ENCODE results near the gene ATAD3C.
"Not testable (repeated sequence)": the region's sequence is repeated elsewhere in the genome, so short reads cannot be mapped to it uniquely, and the experiment has no call there.

ATAD3C gene

GRCh38 chr1:1454286-1455056 is 5.0 kb downstream of the ATAD3C start:
- H3K4me1 Mint-ChIP-seq (ENCODE audit: low read depth in 2 of 2); H3K27ac Mint-ChIP-seq; H3K9me3 Mint-ChIP-seq; H3K4me3 Mint-ChIP-seq; DNase-seq; ATAC-seq (replicated peaks); H3K36me3 Mint-ChIP-seq (ENCODE audit: insufficient read depth): not testable (repeated sequence)
- peaks cover 0 to 11% of the 10 kb centered on the region in 2 donors for H3K27me3 Mint-ChIP-seq

- peaks cover 0 to 4% of the 10 kb centered on the region in 2 donors for H3K27me3 Mint-ChIP-seq
- DNase-seq (no peak), ATAC-seq (replicated peaks) (no peak)
- H3K9me3 Mint-ChIP-seq, result no peaks in the 10 kb centered on the region
- H3K4me1 Mint-ChIP-seq (ENCODE audit: low read depth in 2 of 2), result no peaks in the 10 kb centered on the region
- H3K4me3 Mint-ChIP-seq, result no peak overlapping the region
- no peak overlapping the region for H3K27ac Mint-ChIP-seq
- H3K36me3 Mint-ChIP-seq (ENCODE audit: insufficient read depth), result no peaks in the 10 kb centered on the region
Measured at GRCh38 chr1:1455366-1455884, 5.9 kb downstream of the ATAD3C start.

GRCh38 chr1:1455934-1456333 is 6.4 kb downstream of the ATAD3C start:
- not testable (repeated sequence) for H3K9me3 Mint-ChIP-seq; H3K4me1 Mint-ChIP-seq (ENCODE audit: low read depth in 2 of 2); H3K27ac Mint-ChIP-seq; H3K27me3 Mint-ChIP-seq; H3K4me3 Mint-ChIP-seq; H3K36me3 Mint-ChIP-seq (ENCODE audit: insufficient read depth); ATAC-seq (replicated peaks); DNase-seq

- DNase-seq; H3K36me3 Mint-ChIP-seq (ENCODE audit: insufficient read depth); H3K4me1 Mint-ChIP-seq (ENCODE audit: low read depth in 2 of 2); ATAC-seq (replicated peaks); H3K9me3 Mint-ChIP-seq; H3K27ac Mint-ChIP-seq; H3K4me3 Mint-ChIP-seq; H3K27me3 Mint-ChIP-seq: not testable (repeated sequence)
Measured at GRCh38 chr1:1456683-1457255, 7.3 kb downstream of the ATAD3C start.

- not testable (repeated sequence) for H3K27me3 Mint-ChIP-seq; ATAC-seq (replicated peaks); H3K4me1 Mint-ChIP-seq (ENCODE audit: low read depth in 2 of 2); H3K36me3 Mint-ChIP-seq (ENCODE audit: insufficient read depth); DNase-seq; H3K4me3 Mint-ChIP-seq; H3K9me3 Mint-ChIP-seq; H3K27ac Mint-ChIP-seq
Measured at GRCh38 chr1:1459156-1459555, 9.7 kb downstream of the ATAD3C start.

GRCh38 chr1:1459711-1460110 is 10.2 kb downstream of the ATAD3C start:
- ATAC-seq (replicated peaks); H3K4me1 Mint-ChIP-seq (ENCODE audit: low read depth in 2 of 2); H3K27ac Mint-ChIP-seq; H3K9me3 Mint-ChIP-seq; H3K36me3 Mint-ChIP-seq (ENCODE audit: insufficient read depth); H3K27me3 Mint-ChIP-seq; H3K4me3 Mint-ChIP-seq; DNase-seq: not testable (repeated sequence)

GRCh38 chr1:1460540-1461130 is 11.1 kb downstream of the ATAD3C start:
- Mint-ChIP-seq H3K36me3 (ENCODE audit: insufficient read depth) (peaks cover 2% of the 10 kb centered on the region), H3K4me3 (no peak overlapping the region), H3K27ac (no peak overlapping the region), H3K4me1 (ENCODE audit: low read depth in 2 of 2) (peaks cover 0 to 3% of the 10 kb centered on the region in 2 donors), H3K9me3 (no peaks in the 10 kb centered on the region), H3K27me3 (peaks cover 5 to 9% of the 10 kb centered on the region in 2 donors)
- no peak for DNase-seq
- no peak for ATAC-seq (replicated peaks)

- H3K27ac Mint-ChIP-seq, result peak overlapping the region in 1 of 2 donors; percentile 77
- peaks cover 2% of the 10 kb centered on the region for H3K36me3 Mint-ChIP-seq (ENCODE audit: insufficient read depth)
- peaks cover 5 to 9% of the 10 kb centered on the region in 2 donors for H3K27me3 Mint-ChIP-seq
Measured at GRCh38 chr1:1461721-1462317, 12.3 kb downstream of the ATAD3C start.

GRCh38 chr1:1462318-1462966 is 13.0 kb downstream of the ATAD3C start:
- peak in 2 of 3 experiments; percentile 20 to 24 for DNase-seq
- H3K36me3 Mint-ChIP-seq (ENCODE audit: insufficient read depth), result peaks cover 2% of the 10 kb centered on the region
- peaks cover 0 to 3% of the 10 kb centered on the region in 2 donors for H3K4me1 Mint-ChIP-seq (ENCODE audit: low read depth in 2 of 2)
- H3K4me3 Mint-ChIP-seq, result peak overlapping the region in 1 of 2 donors; percentile 70
- peak overlapping the region in 1 of 2 donors; percentile 77 for H3K27ac Mint-ChIP-seq
- H3K27me3 Mint-ChIP-seq, result peaks cover 5 to 9% of the 10 kb centered on the region in 2 donors
- peak; percentile 81 for ATAC-seq (replicated peaks)
- H3K9me3 Mint-ChIP-seq, result no peaks in the 10 kb centered on the region

More at GRCh38 chr1:1461721-1462317, 12.3 kb downstream of the ATAD3C start:
- no peak for DNase-seq
- ATAC-seq (replicated peaks), result peak; percentile 20
- Mint-ChIP-seq H3K4me3 (peak overlapping the region in 1 of 2 donors; percentile 70), H3K4me1 (ENCODE audit: low read depth in 2 of 2) (peaks cover 0 to 3% of the 10 kb centered on the region in 2 donors), H3K9me3 (no peaks in the 10 kb centered on the region)

GRCh38 chr1:1463312-1463711 is 13.8 kb downstream of the ATAD3C start:
- Mint-ChIP-seq H3K27ac (no peak overlapping the region), H3K4me1 (ENCODE audit: low read depth in 2 of 2) (peaks cover 0 to 3% of the 10 kb centered on the region in 2 donors), H3K4me3 (no peak overlapping the region), H3K27me3 (peaks cover 5 to 9% of the 10 kb centered on the region in 2 donors), H3K36me3 (ENCODE audit: insufficient read depth) (peaks cover 2% of the 10 kb centered on the region), H3K9me3 (no peaks in the 10 kb centered on the region)
- DNase-seq (no peak), ATAC-seq (replicated peaks) (no peak)

GRCh38 chr1:1468196-1468985 is 18.9 kb downstream of the ATAD3C start:
- not testable (repeated sequence) for ATAC-seq (replicated peaks); H3K9me3 Mint-ChIP-seq; H3K4me3 Mint-ChIP-seq; DNase-seq; H3K27ac Mint-ChIP-seq; H3K36me3 Mint-ChIP-seq (ENCODE audit: insufficient read depth); H3K27me3 Mint-ChIP-seq
- H3K4me1 Mint-ChIP-seq (ENCODE audit: low read depth in 2 of 2), result peaks cover 6 to 15% of the 10 kb centered on the region in 2 donors

GRCh38 chr1:1470626-1471388 is 21.3 kb downstream of the ATAD3C start:
- peaks cover 10% of the 10 kb centered on the region for H3K36me3 Mint-ChIP-seq (ENCODE audit: insufficient read depth)
- peak overlapping the region; percentile 67 to 88 for H3K27ac Mint-ChIP-seq
- peaks cover 7 to 15% of the 10 kb centered on the region in 2 donors for H3K4me1 Mint-ChIP-seq (ENCODE audit: low read depth in 2 of 2)
- H3K4me3 Mint-ChIP-seq, result peak overlapping the region; percentile 80 to 84
- no peaks in the 10 kb centered on the region for H3K9me3 Mint-ChIP-seq
- H3K27me3 Mint-ChIP-seq, result no peaks in the 10 kb centered on the region
- DNase-seq (no peak), ATAC-seq (replicated peaks) (peak; percentile 10)
